Measurements from ENCODE around the gene DOP1A.

DNA sequence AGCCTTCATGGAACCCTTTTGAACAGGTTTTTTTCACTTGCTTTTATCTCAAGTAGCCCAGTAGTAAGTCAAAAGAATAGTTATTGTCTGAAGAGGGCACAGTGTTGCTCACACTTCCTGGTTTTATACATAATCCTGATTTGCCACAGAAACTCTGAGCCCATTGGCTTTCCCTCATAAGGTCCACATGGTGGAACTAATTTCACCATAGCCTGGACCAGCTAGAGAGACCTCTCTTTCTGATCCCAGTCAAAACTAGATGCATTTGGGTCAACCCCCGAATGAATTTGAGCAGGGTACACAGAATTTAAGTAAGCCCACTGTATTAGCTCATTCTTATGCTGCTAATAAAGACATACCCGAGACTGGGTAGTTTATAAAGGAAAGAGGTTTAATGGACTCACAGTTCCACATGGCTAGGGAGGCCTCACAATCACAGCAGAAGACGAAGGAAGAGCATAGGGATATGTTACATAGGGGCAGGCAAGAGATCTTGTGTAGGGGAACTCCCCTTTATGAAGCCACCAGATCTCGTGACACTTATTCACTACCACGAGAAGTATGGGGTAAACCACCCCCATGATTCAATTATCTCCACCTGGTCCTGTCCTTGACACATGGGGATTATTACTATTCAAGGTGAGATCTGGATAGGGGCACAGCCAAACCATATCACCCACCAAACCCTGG, 131.8 kb downstream of the DOP1A start:
- TF ChIP-seq CTCF (IDR thresholded peaks at IDR 0.05) (no peak), EZH2 (IDR thresholded peaks at IDR 0.05; ENCODE audit: borderline replicate concordance, insufficient read depth, low read depth, low read length, poor library complexity, severe bottlenecking) (no peak)

All from B cell (primary cell).